ENCODE measurements around the gene MYO16. TPM values are rescaled to one million over a fixed set of nuclear protein-coding genes. Genes with fewer than 3 reads are reported as not detected.

MYO16 gene
- total RNA-seq, 1 experiment from 2014 or later = 0.19 TPM

- TF ChIP-seq, protein P1, sequence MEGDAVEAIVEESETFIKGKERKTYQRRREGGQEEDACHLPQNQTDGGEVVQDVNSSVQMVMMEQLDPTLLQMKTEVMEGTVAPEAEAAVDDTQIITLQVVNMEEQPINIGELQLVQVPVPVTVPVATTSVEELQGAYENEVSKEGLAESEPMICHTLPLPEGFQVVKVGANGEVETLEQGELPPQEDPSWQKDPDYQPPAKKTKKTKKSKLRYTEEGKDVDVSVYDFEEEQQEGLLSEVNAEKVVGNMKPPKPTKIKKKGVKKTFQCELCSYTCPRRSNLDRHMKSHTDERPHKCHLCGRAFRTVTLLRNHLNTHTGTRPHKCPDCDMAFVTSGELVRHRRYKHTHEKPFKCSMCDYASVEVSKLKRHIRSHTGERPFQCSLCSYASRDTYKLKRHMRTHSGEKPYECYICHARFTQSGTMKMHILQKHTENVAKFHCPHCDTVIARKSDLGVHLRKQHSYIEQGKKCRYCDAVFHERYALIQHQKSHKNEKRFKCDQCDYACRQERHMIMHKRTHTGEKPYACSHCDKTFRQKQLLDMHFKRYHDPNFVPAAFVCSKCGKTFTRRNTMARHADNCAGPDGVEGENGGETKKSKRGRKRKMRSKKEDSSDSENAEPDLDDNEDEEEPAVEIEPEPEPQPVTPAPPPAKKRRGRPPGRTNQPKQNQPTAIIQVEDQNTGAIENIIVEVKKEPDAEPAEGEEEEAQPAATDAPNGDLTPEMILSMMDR (IDR thresholded peaks at IDR 0.05; ENCODE audit: unreplicated experiment) = no peak
- Mint-ChIP-seq H3K36me3 (ENCODE audit: insufficient read depth, unreplicated experiment) (no peaks in the 10 kb centered on the region), H3K4me1 (ENCODE audit: low read depth, unreplicated experiment) (no peaks in the 10 kb centered on the region), H3K27me3 (ENCODE audit: unreplicated experiment) (no peaks in the 10 kb centered on the region), H3K9me3 (ENCODE audit: low read depth, unreplicated experiment) (no peaks in the 10 kb centered on the region), H3K27ac (ENCODE audit: unreplicated experiment) (no peak overlapping the region), H3K4me3 (ENCODE audit: low read depth, unreplicated experiment) (no peak overlapping the region)
- no peak for DNase-seq
- intact Hi-C loops (cut with micrococcal nuclease; ENCODE audit: unreplicated experiment) = no loop called here
- CTCF ChIA-PET = no interaction called here
- BruUV-seq (replicated peaks) = no TSS peak
Measured at GRCh38 chr13:108853031-108853430, 223.6 kb downstream of the MYO16 start.

DNA sequence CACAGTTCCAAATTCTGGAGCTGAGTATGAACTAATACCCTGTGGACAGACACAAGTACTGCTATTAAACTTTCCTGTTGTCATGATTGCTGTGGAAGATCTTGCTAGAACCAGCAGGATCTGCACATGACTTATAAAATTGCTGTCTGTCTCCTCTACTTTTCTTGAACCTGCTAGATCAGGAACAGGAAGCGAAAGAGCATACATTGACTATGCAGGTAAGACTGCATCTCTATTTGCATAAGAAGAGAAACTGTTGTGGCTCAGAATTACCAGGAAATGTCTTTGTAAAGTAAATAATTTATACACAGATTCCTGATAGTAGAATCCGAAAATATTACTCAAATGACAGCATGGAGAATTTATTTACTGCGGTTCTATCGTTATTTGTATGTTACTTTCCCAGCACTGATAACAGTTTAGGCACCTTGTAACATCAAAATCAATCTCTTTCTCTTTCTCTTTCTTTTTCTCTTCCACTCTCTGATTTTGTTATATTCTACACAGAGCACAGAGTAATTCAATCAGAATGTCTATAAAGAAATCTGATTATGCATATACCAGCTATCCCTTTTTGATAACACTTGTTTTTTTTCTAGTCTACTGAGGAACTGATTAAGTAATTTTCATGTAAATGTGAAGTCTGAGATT is 226.5 kb downstream of the MYO16 start:
- Mint-ChIP-seq H3K4me3 (ENCODE audit: low read depth, unreplicated experiment) (no peak overlapping the region), H3K27me3 (ENCODE audit: unreplicated experiment) (no peaks in the 10 kb centered on the region), H3K9me3 (ENCODE audit: low read depth, unreplicated experiment) (peaks cover 2% of the 10 kb centered on the region), H3K4me1 (ENCODE audit: low read depth, unreplicated experiment) (peaks cover 11% of the 10 kb centered on the region), H3K27ac (ENCODE audit: unreplicated experiment) (no peak overlapping the region), H3K36me3 (ENCODE audit: insufficient read depth, unreplicated experiment) (no peaks in the 10 kb centered on the region)
- no peak for DNase-seq
- intact Hi-C loops (cut with micrococcal nuclease; ENCODE audit: unreplicated experiment) = no loop called here
- TF ChIP-seq, protein P1 (IDR thresholded peaks at IDR 0.05; ENCODE audit: unreplicated experiment) = no peak
- no TSS peak for BruUV-seq (replicated peaks)
- CTCF ChIA-PET = no interaction called here

- TF ChIP-seq, protein P1 (IDR thresholded peaks at IDR 0.05; ENCODE audit: unreplicated experiment) = no peak
- intact Hi-C loops (cut with micrococcal nuclease; ENCODE audit: unreplicated experiment) = no loop called here
- Mint-ChIP-seq H3K27me3 (ENCODE audit: unreplicated experiment) (no peaks in the 10 kb centered on the region), H3K36me3 (ENCODE audit: insufficient read depth, unreplicated experiment) (no peaks in the 10 kb centered on the region), H3K4me1 (ENCODE audit: low read depth, unreplicated experiment) (peaks cover 11% of the 10 kb centered on the region), H3K4me3 (ENCODE audit: low read depth, unreplicated experiment) (no peak overlapping the region), H3K27ac (ENCODE audit: unreplicated experiment) (peak overlapping the region; percentile 13), H3K9me3 (ENCODE audit: low read depth, unreplicated experiment) (peaks cover 2% of the 10 kb centered on the region)
- no peak for DNase-seq
- CTCF ChIA-PET = no interaction called here
- BruUV-seq (replicated peaks) = no TSS peak
Measured at GRCh38 chr13:108858676-108859075, 229.3 kb downstream of the MYO16 start.

DNA sequence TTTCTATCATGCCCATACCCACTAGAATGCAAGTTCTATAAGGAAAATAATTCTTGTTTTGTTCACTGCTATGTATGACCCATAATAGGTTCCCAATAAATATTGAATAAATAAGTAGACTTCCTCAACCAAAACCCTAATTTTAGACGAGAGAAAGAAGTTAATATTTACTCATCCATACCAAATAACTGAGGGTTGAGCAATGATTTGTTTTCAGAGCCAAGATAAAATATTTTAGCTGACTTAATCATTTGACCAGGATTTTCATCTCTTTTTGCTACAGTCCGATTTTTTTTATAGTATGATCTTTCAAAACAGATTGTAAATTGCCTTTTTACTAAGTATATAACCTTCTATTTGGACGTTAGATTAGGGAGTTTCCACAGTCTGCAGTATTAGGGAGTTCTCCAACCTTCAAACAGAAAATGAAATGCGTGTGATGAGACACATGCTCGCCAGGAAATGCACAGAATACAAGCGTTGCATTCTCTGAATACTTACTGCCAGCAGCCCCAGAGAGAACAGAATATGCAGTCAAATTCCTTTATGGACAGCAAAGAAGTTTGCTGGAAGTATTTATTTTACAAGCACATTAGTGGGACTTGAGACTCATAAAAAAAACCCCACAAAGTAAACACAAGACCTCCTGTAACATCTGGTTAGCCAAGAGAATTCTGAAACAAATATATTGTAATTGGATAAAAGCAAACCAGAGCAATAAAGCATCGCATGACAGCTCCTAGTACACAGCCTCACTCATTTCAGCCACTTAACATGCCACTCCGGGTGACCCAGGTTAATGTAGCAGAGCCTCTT is 230.0 kb downstream of the MYO16 start:
- TF ChIP-seq, protein P1 (IDR thresholded peaks at IDR 0.05; ENCODE audit: unreplicated experiment) = no peak
- no peak overlapping the region for H3K4me3 Mint-ChIP-seq (ENCODE audit: low read depth, unreplicated experiment)
- DNase-seq = no peak

More for the DNA sequence above, 230.0 kb downstream of the MYO16 start:
- Mint-ChIP-seq H3K4me1 (ENCODE audit: low read depth, unreplicated experiment) (peaks cover 11% of the 10 kb centered on the region), H3K36me3 (ENCODE audit: insufficient read depth, unreplicated experiment) (no peaks in the 10 kb centered on the region), H3K27ac (ENCODE audit: unreplicated experiment) (peak overlapping the region; percentile 13), H3K9me3 (ENCODE audit: low read depth, unreplicated experiment) (peaks cover 2% of the 10 kb centered on the region), H3K27me3 (ENCODE audit: unreplicated experiment) (no peaks in the 10 kb centered on the region)
- intact Hi-C loops (cut with micrococcal nuclease; ENCODE audit: unreplicated experiment) = no loop called here
- BruUV-seq (replicated peaks) = no TSS peak
- CTCF ChIA-PET = no interaction called here
